H9 (cell line): Measurements from ENCODE around the gene TOR1AIP1. TPM values are rescaled to one million over a fixed set of nuclear protein-coding genes. Genes with fewer than 3 reads are reported as not detected.

ENCODE experiments used
- DNase-seq: peaks from one replicate; pipeline ENCODE4 v3.0.0-alpha.2; 2017
- H2AFZ ChIP-seq: one replicate; pipeline ENCODE4 v1.6.1; 2013; ENCODE audit warnings: mild to moderate bottlenecking, low read length, control low read depth, moderate library complexity
- H2AK5ac ChIP-seq: 2 replicates; pipeline ENCODE4 v1.6.1; 2013; ENCODE audit warnings: low read length, control low read depth, mixed read lengths; ENCODE audit not compliant: insufficient read length
- H2BK120ac ChIP-seq: one replicate; pipeline ENCODE4 v1.6.1; 2013; ENCODE audit warnings: low read depth, mild to moderate bottlenecking, low read length, control low read depth, inconsistent platforms; ENCODE audit not compliant: poor library complexity, severe bottlenecking
- H2BK12ac ChIP-seq: 2 replicates; pipeline ENCODE4 v1.6.1; 2013; ENCODE audit warnings: low read length, control low read depth, mixed read lengths, low read depth; ENCODE audit not compliant: insufficient read length
- H2BK15ac ChIP-seq: 2 replicates; pipeline ENCODE4 v1.6.1; 2013; ENCODE audit warnings: low read depth, low read length, control low read depth
- H2BK20ac ChIP-seq: one replicate; pipeline ENCODE4 v1.6.1; 2013; ENCODE audit warnings: low read depth, mild to moderate bottlenecking, low read length, control low read depth, inconsistent platforms; ENCODE audit not compliant: poor library complexity, severe bottlenecking
- H2BK5ac ChIP-seq: 2 replicates; pipeline ENCODE4 v1.6.1; 2013; ENCODE audit warnings: low read length, control low read depth, mixed read lengths; ENCODE audit not compliant: insufficient read length
- H3K14ac ChIP-seq: 2 replicates; pipeline ENCODE4 v1.6.1; 2013; ENCODE audit warnings: low read length, control low read depth; ENCODE audit not compliant: insufficient read depth
- H3K18ac ChIP-seq: 2 replicates; pipeline ENCODE4 v1.6.1; 2013; ENCODE audit warnings: low read depth, mild to moderate bottlenecking, mixed read lengths, low read length, control low read depth; ENCODE audit not compliant: insufficient read length
- H3K23ac ChIP-seq: 2 replicates; pipeline ENCODE4 v1.6.1; 2013; ENCODE audit warnings: low read length, control low read depth, mixed read lengths, low read depth; ENCODE audit not compliant: insufficient read length
- H3K23me2 ChIP-seq: 2 replicates; pipeline ENCODE4 v1.6.1; 2013; ENCODE audit warnings: low read depth, mild to moderate bottlenecking, mixed read lengths, low read length, control low read depth; ENCODE audit not compliant: insufficient read length, poor library complexity, severe bottlenecking
- H3K27ac ChIP-seq: 2 replicates; pipeline ENCODE4 v1.5.1; 2013; ENCODE audit warnings: low read length, control low read depth, mixed read lengths, low read depth; ENCODE audit not compliant: insufficient read length
- H3K27me3 ChIP-seq: 2 replicates; pipeline ENCODE4 v1.6.1; 2013; ENCODE audit warnings: low read length, control low read depth, inconsistent platforms; ENCODE audit not compliant: insufficient read depth
- H3K4ac ChIP-seq: 2 replicates; pipeline ENCODE4 v1.6.1; 2013; ENCODE audit warnings: low read depth, mild to moderate bottlenecking, control low read depth, inconsistent platforms, low read length, moderate library complexity
- H3K4me1 ChIP-seq: 2 replicates; pipeline ENCODE4 v1.6.1; 2013; ENCODE audit warnings: low read length, control low read depth, inconsistent platforms; ENCODE audit not compliant: insufficient read depth
- H3K4me2 ChIP-seq: 2 replicates; pipeline ENCODE4 v1.6.1; 2013; ENCODE audit warnings: low read length, control low read depth, mixed read lengths; ENCODE audit not compliant: insufficient read length, insufficient read depth
- H3K56ac ChIP-seq: 2 replicates; pipeline ENCODE4 v1.6.1; 2013; ENCODE audit warnings: low read depth, mild to moderate bottlenecking, mixed read lengths, low read length, control low read depth; ENCODE audit not compliant: insufficient read length
- H3K79me1 ChIP-seq: 2 replicates; pipeline ENCODE4 v1.6.1; 2013; ENCODE audit warnings: low read depth, mild to moderate bottlenecking, moderate library complexity, low read length, control low read depth, inconsistent platforms; ENCODE audit not compliant: insufficient read depth, poor library complexity, severe bottlenecking
- H3K79me2 ChIP-seq: 2 replicates; pipeline ENCODE4 v1.6.1; 2013; ENCODE audit warnings: low read length, control low read depth, inconsistent platforms; ENCODE audit not compliant: insufficient read depth
- H3K9ac ChIP-seq: 2 replicates; pipeline ENCODE4 v1.6.1; 2013; ENCODE audit warnings: low read length, control low read depth, mixed read lengths; ENCODE audit not compliant: insufficient read length; ENCODE audit errors: extremely low read depth
- H3K9me3 ChIP-seq: one replicate; pipeline ENCODE4 v1.6.1; 2013; ENCODE audit warnings: low read depth, low read length, inconsistent platforms; ENCODE audit not compliant: control insufficient read depth
- H3T11ph ChIP-seq: one replicate; pipeline ENCODE4 v1.6.1; 2013; ENCODE audit warnings: mild to moderate bottlenecking, low read length, control low read depth, inconsistent platforms
- H4K20me1 ChIP-seq: one replicate; pipeline ENCODE4 v1.6.1; 2013; ENCODE audit not compliant: control insufficient read depth, insufficient read length, insufficient read depth
- H4K5ac ChIP-seq: 2 replicates; pipeline ENCODE4 v1.6.1; 2013; ENCODE audit warnings: low read depth, mild to moderate bottlenecking, mixed read lengths, low read length, control low read depth; ENCODE audit not compliant: insufficient read length
- H4K8ac ChIP-seq: replicated peaks from 2 replicates; pipeline ENCODE4 v1.6.1; 2013; ENCODE audit warnings: low read length, control low read depth, mixed read lengths, low read depth; ENCODE audit not compliant: insufficient read length
- H4K91ac ChIP-seq: 2 replicates; pipeline ENCODE4 v1.6.1; 2013; ENCODE audit warnings: low read depth, mild to moderate bottlenecking, moderate library complexity, mixed read lengths, low read length, control low read depth; ENCODE audit not compliant: insufficient read length
- H3K27ac Mint-ChIP-seq, 3 experiments: 2 replicates in 2 of 3; 3 replicates in 1 of 3; pipeline ENCODE4 v1.8.0; 2020 to 2021; ENCODE audit warnings: mixed read lengths in 3 of 3, mild to moderate bottlenecking in 1 of 3, moderate library complexity in 1 of 3
- H3K27me3 Mint-ChIP-seq: 2 replicates; pipeline ENCODE4 v1.8.0; 2021; ENCODE audit warnings: low read depth, mild to moderate bottlenecking, moderate library complexity, mixed read lengths
- H3K36me3 Mint-ChIP-seq, 3 experiments: 2 replicates in 2 of 3; 3 replicates in 1 of 3; pipeline ENCODE4 v1.8.0; 2020 to 2021; ENCODE audit warnings: low read depth in 3 of 3, mixed read lengths in 3 of 3; ENCODE audit not compliant: insufficient read depth in 1 of 3
- H3K4me1 Mint-ChIP-seq, 2 experiments: 2 replicates each; pipeline ENCODE4 v1.8.0; 2020; ENCODE audit warnings: mixed read lengths in 2 of 2
- H3K4me3 Mint-ChIP-seq, 2 experiments: 2 replicates in 1 of 2; 3 replicates in 1 of 2; pipeline ENCODE4 v1.8.0; 2020 to 2021; ENCODE audit warnings: mild to moderate bottlenecking in 2 of 2, mixed read lengths in 2 of 2, moderate library complexity in 1 of 2
- H3K9me3 Mint-ChIP-seq, 2 experiments: 2 replicates in 1 of 2; 3 replicates in 1 of 2; pipeline ENCODE4 v1.8.0; 2020; ENCODE audit warnings: mild to moderate bottlenecking in 2 of 2, mixed read lengths in 2 of 2, moderate library complexity in 1 of 2
- WGBS: extraction: QIAGEN DNeasy Blood & Tissue Kit; methylation state at CpG from one replicate; pipeline ENCODE4 v1.1.7; 2013; ENCODE audit warnings: missing lambda C conversion rate, low lambda C conversion rate, mixed read lengths; ENCODE audit not compliant: insufficient read length; ENCODE audit errors: extremely low coverage; 5-methylcytosine and 5-hydroxymethylcytosine counted together
- total RNA-seq: library from RNA; stranded (reverse); gene quantifications from 2 replicates; pipeline ENCODE4 v1.2.1, GENCODE V29; 2021
- TF ChIP-seq, protein P1 (sequence below): fragments of 200-600 bp; sonication (generic); conservative IDR thresholded peaks from 3 replicates; pipeline ENCODE4 v1.8.0; 2021; ENCODE audit warnings: antibody characterized with exemption, mild to moderate bottlenecking

Gene TOR1AIP1
- total RNA-seq, 1 experiment from 2014 or later = 25.5 TPM

DNA sequence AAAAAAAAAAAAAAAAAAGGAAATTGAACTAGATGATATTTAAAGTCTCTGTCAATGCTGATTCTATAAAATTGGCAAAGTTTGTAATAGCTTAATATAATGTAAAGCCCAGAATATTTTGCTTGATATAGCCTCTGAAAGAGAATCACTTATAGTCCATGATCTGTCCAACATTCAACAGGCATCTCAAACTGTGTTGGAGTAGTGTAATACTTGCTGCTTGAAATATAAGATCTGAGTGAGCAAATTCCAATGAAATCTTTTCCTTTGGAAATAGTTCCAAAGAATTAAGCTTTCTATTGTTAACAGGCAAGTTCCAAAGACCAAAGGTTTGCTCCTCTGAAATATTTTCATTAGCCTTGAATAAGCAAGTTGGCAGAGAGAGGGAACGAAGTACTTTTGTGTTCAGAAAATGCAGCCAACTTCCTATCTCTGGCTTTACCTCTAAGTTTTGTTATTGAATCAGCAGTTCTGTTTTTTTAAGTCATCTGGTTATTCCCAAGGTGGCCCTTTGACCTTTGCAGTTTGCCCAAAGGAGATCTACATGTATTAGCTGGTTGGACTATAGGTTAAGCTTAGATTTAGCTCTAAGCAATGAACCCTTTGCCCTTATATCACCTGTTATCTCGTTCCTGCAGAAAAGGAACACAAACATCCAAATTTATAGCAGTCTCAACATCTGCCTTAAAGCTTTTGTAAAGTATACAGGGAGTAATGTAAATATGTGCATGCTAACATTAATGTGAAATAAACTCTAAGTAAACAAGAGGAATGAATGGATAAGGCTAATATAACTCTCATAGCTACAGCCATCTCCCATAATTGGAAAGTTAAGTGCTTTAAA lies 48.1 kb downstream of the TOR1AIP1 start:
- Histone ChIP-seq H3K23ac (no peak overlapping the region), H3K18ac (no peak overlapping the region), H2BK120ac (no peak overlapping the region), H2BK12ac (no peak overlapping the region), H2BK15ac (no peak overlapping the region), H3K27ac (no peak overlapping the region), H3K79me2 (no peaks in the 10 kb centered on the region), H3K9ac (no peak overlapping the region), H4K8ac (no peak overlapping the region), H3K27me3 (no peaks in the 10 kb centered on the region), H3K4me1 (no peaks in the 10 kb centered on the region), H3K4me2 (no peak overlapping the region), H4K5ac (no peak overlapping the region), H3T11ph (no peak overlapping the region), H3K79me1 (no peaks in the 10 kb centered on the region), H2BK20ac (no peak overlapping the region), H4K20me1 (no peaks in the 10 kb centered on the region), H2AFZ (no peak overlapping the region), H2AK5ac (no peak overlapping the region), H3K9me3 (no peaks in the 10 kb centered on the region), H2BK5ac (no peak overlapping the region), H4K91ac (no peak overlapping the region), H3K56ac (no peak overlapping the region), H3K23me2 (no peaks in the 10 kb centered on the region), H3K4ac (no peak overlapping the region), H3K14ac (no peak overlapping the region)
- H3K4me3 Mint-ChIP-seq = no peak overlapping the region
- TF ChIP-seq, protein P1, sequence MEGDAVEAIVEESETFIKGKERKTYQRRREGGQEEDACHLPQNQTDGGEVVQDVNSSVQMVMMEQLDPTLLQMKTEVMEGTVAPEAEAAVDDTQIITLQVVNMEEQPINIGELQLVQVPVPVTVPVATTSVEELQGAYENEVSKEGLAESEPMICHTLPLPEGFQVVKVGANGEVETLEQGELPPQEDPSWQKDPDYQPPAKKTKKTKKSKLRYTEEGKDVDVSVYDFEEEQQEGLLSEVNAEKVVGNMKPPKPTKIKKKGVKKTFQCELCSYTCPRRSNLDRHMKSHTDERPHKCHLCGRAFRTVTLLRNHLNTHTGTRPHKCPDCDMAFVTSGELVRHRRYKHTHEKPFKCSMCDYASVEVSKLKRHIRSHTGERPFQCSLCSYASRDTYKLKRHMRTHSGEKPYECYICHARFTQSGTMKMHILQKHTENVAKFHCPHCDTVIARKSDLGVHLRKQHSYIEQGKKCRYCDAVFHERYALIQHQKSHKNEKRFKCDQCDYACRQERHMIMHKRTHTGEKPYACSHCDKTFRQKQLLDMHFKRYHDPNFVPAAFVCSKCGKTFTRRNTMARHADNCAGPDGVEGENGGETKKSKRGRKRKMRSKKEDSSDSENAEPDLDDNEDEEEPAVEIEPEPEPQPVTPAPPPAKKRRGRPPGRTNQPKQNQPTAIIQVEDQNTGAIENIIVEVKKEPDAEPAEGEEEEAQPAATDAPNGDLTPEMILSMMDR = no peak
- DNase-seq = no peak
- H3K4me1 Mint-ChIP-seq = no peaks in the 10 kb centered on the region
- no peaks in the 10 kb centered on the region for H3K36me3 Mint-ChIP-seq
- H3K9me3 Mint-ChIP-seq = no peaks in the 10 kb centered on the region
- H3K27ac Mint-ChIP-seq = no peak overlapping the region
- H3K27me3 Mint-ChIP-seq = no peaks in the 10 kb centered on the region
- no CpG with 5 or more reads among the region's 2 CpGs for whole genome bisulfite sequencing
